HepG2 (cell line): Measurements from ENCODE around the gene CDX1. TPM values are rescaled to one million over a fixed set of nuclear protein-coding genes. Genes with fewer than 3 reads are reported as not detected.

Experiments used
- CTCF ChIP-seq: sonication (generic); formaldehyde crosslinking; IDR thresholded peaks from 2 replicates; pipeline ENCODE4 v1.5.0; 2020; ENCODE audit warnings: mild to moderate bottlenecking, missing genetic modification reagents, moderate library complexity
- IRF2 ChIP-seq: IDR thresholded peaks from 2 replicates; pipeline ENCODE4 v1.6.1; 2018; ENCODE audit warnings: missing genetic modification reagents, missing compliant biosample characterization
- NR2C2 ChIP-seq: sonication (generic); formaldehyde crosslinking; IDR thresholded peaks from 2 replicates; pipeline ENCODE4 v1.4.0; 2020; ENCODE audit warnings: missing genetic modification reagents, mild to moderate bottlenecking, moderate library complexity, borderline replicate concordance
- RAD21 ChIP-seq: fragments of 450-650 bp; formaldehyde crosslinking; IDR thresholded peaks from 2 replicates; pipeline ENCODE4 v1.5.0; 2020; ENCODE audit warnings: mild to moderate bottlenecking
- RARG ChIP-seq: sonication (generic); formaldehyde crosslinking; IDR thresholded peaks from 2 replicates; pipeline ENCODE4 v1.4.0; 2020; ENCODE audit warnings: low read depth, mild to moderate bottlenecking, missing genetic modification reagents
- SMC3 ChIP-seq: IDR thresholded peaks from 2 replicates; pipeline ENCODE4 v1.6.1; 2011; ENCODE audit warnings: low read length, improper control_type of control experiment
- SOX6 ChIP-seq, 2 experiments: fragments of 450-650 bp in 1 of 2; sonication (generic) in 1 of 2; formaldehyde crosslinking in 1 of 2; IDR thresholded peaks; 2 replicates each; pipeline versions ENCODE4 v1.4.0 to v1.6.1; 2017 to 2020; ENCODE audit warnings: antibody characterized with exemption in 1 of 2, mild to moderate bottlenecking in 1 of 2, missing genetic modification reagents in 1 of 2
- SPEN ChIP-seq: sonication (generic); formaldehyde crosslinking; IDR thresholded peaks from 2 replicates; pipeline ENCODE4 v1.5.1; 2020; ENCODE audit warnings: low read depth, mild to moderate bottlenecking, missing genetic modification reagents
- TAF1 ChIP-seq: sonication (generic); formaldehyde crosslinking; IDR thresholded peaks from 2 replicates; pipeline ENCODE4 v1.4.0; 2020; ENCODE audit warnings: missing genetic modification reagents
- TARDBP ChIP-seq: sonication (generic); formaldehyde crosslinking; IDR thresholded peaks from 2 replicates; pipeline ENCODE4 v1.8.0; 2022; ENCODE audit warnings: mild to moderate bottlenecking, missing genetic modification reagents
- THAP11 ChIP-seq: IDR thresholded peaks from 2 replicates; pipeline ENCODE4 v1.6.1; 2016; ENCODE audit warnings: missing biosample characterization, missing genetic modification reagents
- TRIM22 ChIP-seq: fragments of 450-650 bp; IDR thresholded peaks from 2 replicates; pipeline ENCODE4 v1.6.1; 2017
- ZNF225 ChIP-seq: sonication (generic); formaldehyde crosslinking; IDR thresholded peaks from 2 replicates; pipeline ENCODE4 v1.4.0; 2020; ENCODE audit warnings: mild to moderate bottlenecking, missing genetic modification reagents
- ZNF350 ChIP-seq: sonication (generic); formaldehyde crosslinking; IDR thresholded peaks from 2 replicates; pipeline ENCODE4 v1.4.0; 2020; ENCODE audit warnings: mild to moderate bottlenecking, low read depth, missing genetic modification reagents, borderline replicate concordance
- ZNF550 ChIP-seq: sonication (generic); formaldehyde crosslinking; IDR thresholded peaks from 2 replicates; pipeline ENCODE4 v1.4.0; 2020; ENCODE audit warnings: mild to moderate bottlenecking, missing genetic modification reagents, borderline replicate concordance
- ZNF607 ChIP-seq: sonication (generic); formaldehyde crosslinking; IDR thresholded peaks from 2 replicates; pipeline ENCODE4 v1.5.1; 2020; ENCODE audit warnings: missing genetic modification reagents, mild to moderate bottlenecking, borderline replicate concordance
- ZNF891 ChIP-seq: sonication (generic); formaldehyde crosslinking; IDR thresholded peaks from 2 replicates; pipeline ENCODE4 v1.5.0; 2020; ENCODE audit warnings: mild to moderate bottlenecking, missing genetic modification reagents
- polyA plus RNA-seq, 8 experiments: library from polyadenylated mRNA; depleted of rRNA in 3 of 8; stranded (reverse) in 7 of 8; unstranded in 1 of 8; fragments of >200 nt; fragmentation: Illumina TruSeq in 4 of 8; extraction: Trizol in 4 of 8; gene quantifications; 2 replicates each; pipeline versions ENCODE4 v1.2.1 to v1.2.3, GENCODE V29; 2011 to 2016; ENCODE audit warnings: low read depth in 4 of 8, missing spikeins in 1 of 8, mixed read lengths in 1 of 8; ENCODE audit not compliant: insufficient read depth in 1 of 8
- total RNA-seq, 5 experiments: library from RNA; depleted of rRNA; stranded (reverse); fragments of >200 nt; fragmentation: Illumina TruSeq; extraction: Trizol; gene quantifications; 2 replicates each; pipeline ENCODE4 v1.2.3, GENCODE V29; 2016; ENCODE audit warnings: low read depth in 1 of 5
- TF ChIP-seq, protein P1 (sequence below): sonication (generic); formaldehyde crosslinking; IDR thresholded peaks from 2 replicates; pipeline ENCODE4 v1.9.0; 2022; ENCODE audit warnings: missing genetic modification reagents, mild to moderate bottlenecking, borderline replicate concordance
- TF ChIP-seq, protein P2 (sequence below): sonication (generic); formaldehyde crosslinking; IDR thresholded peaks from 2 replicates; pipeline ENCODE4 v1.5.1; 2020; ENCODE audit warnings: mild to moderate bottlenecking, missing genetic modification reagents, moderate library complexity

CDX1 gene
- total and polyA plus RNA-seq, 2 of the 13 experiments (the other 11 are each of a cell fraction or from before 2014, with no cell fraction given): not detected

DNA sequence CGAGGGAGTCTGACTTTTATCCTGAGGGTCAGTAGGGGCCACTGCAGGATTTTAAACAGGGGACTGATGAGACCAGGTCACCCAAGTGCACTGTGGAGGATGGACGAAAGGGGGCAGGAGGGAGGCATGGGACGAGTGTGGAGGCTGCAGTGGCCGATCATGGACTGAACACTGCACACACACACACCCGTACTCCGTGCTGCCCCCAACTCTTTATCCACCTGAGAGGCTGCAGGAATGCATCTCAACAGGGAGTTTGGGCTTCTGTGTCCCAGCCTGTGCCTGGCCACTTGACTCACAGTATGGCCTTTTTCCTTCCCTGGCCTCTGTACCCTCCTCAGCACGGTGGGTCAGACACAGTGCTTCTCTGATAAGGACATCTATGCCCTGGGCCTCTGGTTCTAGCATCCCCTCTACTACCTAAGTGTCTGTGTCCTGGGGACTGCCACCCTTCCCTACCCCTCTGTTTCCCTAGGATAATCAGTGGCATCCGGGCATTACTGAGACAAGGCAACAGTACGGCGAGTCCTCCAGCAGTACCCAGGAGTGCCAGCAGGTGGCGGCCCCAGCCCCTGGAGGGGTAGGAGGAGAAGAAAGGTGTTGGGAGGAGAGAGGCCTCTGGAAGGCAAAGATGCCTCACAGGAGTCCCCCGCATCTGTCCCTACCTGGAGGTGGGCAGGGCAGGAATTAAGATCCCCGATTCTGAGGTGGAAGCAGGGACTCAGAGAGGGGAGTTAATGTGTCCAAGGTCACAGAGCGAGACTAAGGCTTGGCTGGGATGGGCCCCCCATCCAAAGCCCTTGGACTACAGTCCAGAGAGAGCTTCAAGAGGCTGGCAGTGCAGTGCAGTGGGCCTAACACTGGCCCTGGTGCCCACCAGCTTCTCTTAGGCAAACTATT lies 5.1 kb upstream of the CDX1 start (continued):
- TF ChIP-seq ZNF607 (CRISPR knock-in tag): peak; percentile 52; the same call in 1 of the 2 replicates
- no peak for TF ChIP-seq TRIM22
- no peak for TF ChIP-seq ZNF550 (CRISPR knock-in tag)
- TF ChIP-seq IRF2: 0 out of 2 replicates have a peak, but pooled peaks have one; percentile 9
- TF ChIP-seq SMC3: peak; percentile 82
- 0 out of 2 replicates have a peak, but pooled peaks have one; percentile 30 for TF ChIP-seq ZNF891 (CRISPR knock-in tag)
- peak; percentile 69 for TF ChIP-seq RAD21 (CRISPR knock-in tag)
- TF ChIP-seq SOX6 (IDR thresholded peaks at IDR 0.05): no peak
- TF ChIP-seq SOX6 (CRISPR knock-in tag; IDR thresholded peaks at IDR 0.05): peak; percentile 23; the same call in 1 of the 2 replicates
- TF ChIP-seq CTCF (CRISPR knock-in tag): peak; percentile 87
- peak; percentile 32; the same call in 1 of the 2 replicates for TF ChIP-seq NR2C2 (CRISPR knock-in tag)
- TF ChIP-seq, protein P1, sequence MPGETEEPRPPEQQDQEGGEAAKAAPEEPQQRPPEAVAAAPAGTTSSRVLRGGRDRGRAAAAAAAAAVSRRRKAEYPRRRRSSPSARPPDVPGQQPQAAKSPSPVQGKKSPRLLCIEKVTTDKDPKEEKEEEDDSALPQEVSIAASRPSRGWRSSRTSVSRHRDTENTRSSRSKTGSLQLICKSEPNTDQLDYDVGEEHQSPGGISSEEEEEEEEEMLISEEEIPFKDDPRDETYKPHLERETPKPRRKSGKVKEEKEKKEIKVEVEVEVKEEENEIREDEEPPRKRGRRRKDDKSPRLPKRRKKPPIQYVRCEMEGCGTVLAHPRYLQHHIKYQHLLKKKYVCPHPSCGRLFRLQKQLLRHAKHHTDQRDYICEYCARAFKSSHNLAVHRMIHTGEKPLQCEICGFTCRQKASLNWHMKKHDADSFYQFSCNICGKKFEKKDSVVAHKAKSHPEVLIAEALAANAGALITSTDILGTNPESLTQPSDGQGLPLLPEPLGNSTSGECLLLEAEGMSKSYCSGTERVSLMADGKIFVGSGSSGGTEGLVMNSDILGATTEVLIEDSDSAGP (CRISPR knock-in tag): peak; percentile 63; the same call in 1 of the 2 replicates
- 0 out of 2 replicates have a peak, but pooled peaks have one; percentile 33 for TF ChIP-seq TAF1 (CRISPR knock-in tag)
- TF ChIP-seq ZNF350 (CRISPR knock-in tag): 0 out of 2 replicates have a peak, but pooled peaks have one; percentile 35
- TF ChIP-seq, protein P2, sequence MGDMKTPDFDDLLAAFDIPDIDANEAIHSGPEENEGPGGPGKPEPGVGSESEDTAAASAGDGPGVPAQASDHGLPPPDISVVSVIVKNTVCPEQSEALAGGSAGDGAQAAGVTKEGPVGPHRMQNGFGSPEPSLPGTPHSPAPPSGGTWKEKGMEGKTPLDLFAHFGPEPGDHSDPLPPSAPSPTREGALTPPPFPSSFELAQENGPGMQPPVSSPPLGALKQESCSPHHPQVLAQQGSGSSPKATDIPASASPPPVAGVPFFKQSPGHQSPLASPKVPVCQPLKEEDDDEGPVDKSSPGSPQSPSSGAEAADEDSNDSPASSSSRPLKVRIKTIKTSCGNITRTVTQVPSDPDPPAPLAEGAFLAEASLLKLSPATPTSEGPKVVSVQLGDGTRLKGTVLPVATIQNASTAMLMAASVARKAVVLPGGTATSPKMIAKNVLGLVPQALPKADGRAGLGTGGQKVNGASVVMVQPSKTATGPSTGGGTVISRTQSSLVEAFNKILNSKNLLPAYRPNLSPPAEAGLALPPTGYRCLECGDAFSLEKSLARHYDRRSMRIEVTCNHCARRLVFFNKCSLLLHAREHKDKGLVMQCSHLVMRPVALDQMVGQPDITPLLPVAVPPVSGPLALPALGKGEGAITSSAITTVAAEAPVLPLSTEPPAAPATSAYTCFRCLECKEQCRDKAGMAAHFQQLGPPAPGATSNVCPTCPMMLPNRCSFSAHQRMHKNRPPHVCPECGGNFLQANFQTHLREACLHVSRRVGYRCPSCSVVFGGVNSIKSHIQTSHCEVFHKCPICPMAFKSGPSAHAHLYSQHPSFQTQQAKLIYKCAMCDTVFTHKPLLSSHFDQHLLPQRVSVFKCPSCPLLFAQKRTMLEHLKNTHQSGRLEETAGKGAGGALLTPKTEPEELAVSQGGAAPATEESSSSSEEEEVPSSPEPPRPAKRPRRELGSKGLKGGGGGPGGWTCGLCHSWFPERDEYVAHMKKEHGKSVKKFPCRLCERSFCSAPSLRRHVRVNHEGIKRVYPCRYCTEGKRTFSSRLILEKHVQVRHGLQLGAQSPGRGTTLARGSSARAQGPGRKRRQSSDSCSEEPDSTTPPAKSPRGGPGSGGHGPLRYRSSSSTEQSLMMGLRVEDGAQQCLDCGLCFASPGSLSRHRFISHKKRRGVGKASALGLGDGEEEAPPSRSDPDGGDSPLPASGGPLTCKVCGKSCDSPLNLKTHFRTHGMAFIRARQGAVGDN (CRISPR knock-in tag): peak; percentile 51
- peak; percentile 70; the same call in 1 of the 2 replicates for TF ChIP-seq ZNF225 (CRISPR knock-in tag)
- TF ChIP-seq TARDBP: 0 out of 2 replicates have a peak, but pooled peaks have one; percentile 46
- no peak for TF ChIP-seq RARG (CRISPR knock-in tag)
- TF ChIP-seq THAP11 (CRISPR knock-in tag): 0 out of 2 replicates have a peak, but pooled peaks have one; percentile 22
- TF ChIP-seq SPEN: 0 out of 2 replicates have a peak, but pooled peaks have one; percentile 24
